CD4-positive, alpha-beta T cell treated with Interleukin-10 for 1 hour (primary cell): Measurements from ENCODE around the gene C6orf52.
"Not testable (repeated sequence)": the region's sequence is repeated elsewhere in the genome, so short reads cannot be mapped to it uniquely, and the experiment has no call there.

Experiments used
- DNase-seq: peaks from one replicate; pipeline ENCODE4 v3.0.0-alpha.2; 2020

C6orf52 gene

GRCh38 chr6:10694302-10695085 is at the start of gene C6orf52, which contains the start of gene PAK1IP1:
TSS of gene C6orf52 (minus strand) at chr6:10694616. CDS start at chr6:10687550, 7,066 bp downstream.
TSS of gene PAK1IP1 (plus strand) at chr6:10694972. CDS start at chr6:10694986, 14 bp downstream.
- peak; percentile 94 for DNase-seq

- no peak for DNase-seq
These were observed 49.1 kb upstream of the C6orf52 start for GRCh38 chr6:10743515-10743914.

GRCh38 chr6:10742251-10742650 is 47.8 kb upstream of the C6orf52 start:
- DNase-seq = no peak

GRCh38 chr6:10741643-10742042 is 47.2 kb upstream of the C6orf52 start:
- not testable (repeated sequence) for DNase-seq

GRCh38 chr6:10740061-10740460 is 45.6 kb upstream of the C6orf52 start:
- DNase-seq = no peak

- no peak for DNase-seq
These were observed 42.3 kb upstream of the C6orf52 start for GRCh38 chr6:10736731-10737130.

- no peak for DNase-seq
These were observed 39.4 kb upstream of the C6orf52 start for GRCh38 chr6:10733863-10734262.

GRCh38 chr6:10733151-10733715 is 38.8 kb upstream of the C6orf52 start:
- DNase-seq = peak; percentile 47

- DNase-seq = no peak
These were observed 35.8 kb upstream of the C6orf52 start for GRCh38 chr6:10730254-10730653.

GRCh38 chr6:10725716-10726115 is 31.3 kb upstream of the C6orf52 start:
- no peak for DNase-seq

- DNase-seq = no peak
These were observed 30.6 kb upstream of the C6orf52 start for GRCh38 chr6:10725044-10725443.

- no peak for DNase-seq
These were observed 29.1 kb upstream of the C6orf52 start for GRCh38 chr6:10723567-10723881.

- peak; percentile 81 for DNase-seq
These were observed 28.6 kb upstream of the C6orf52 start, which contains the start of gene TMEM14C for GRCh38 chr6:10722820-10723566. TSS of gene TMEM14C (plus strand) at chr6:10723070. CDS start at chr6:10724614, 1,544 bp downstream.

- no peak for DNase-seq
These were observed 28.1 kb upstream of the C6orf52 start for GRCh38 chr6:10722570-10722819.

- no peak for DNase-seq
These were observed 27.6 kb upstream of the C6orf52 start for GRCh38 chr6:10721850-10722569.

- DNase-seq = not testable (repeated sequence)
These were observed 26.8 kb upstream of the C6orf52 start for GRCh38 chr6:10720960-10721849.

GRCh38 chr6:10720265-10720959 is 26.0 kb upstream of the C6orf52 start:
- peak; percentile 61 for DNase-seq

- DNase-seq = no peak
These were observed 25.5 kb upstream of the C6orf52 start for GRCh38 chr6:10719964-10720264.

GRCh38 chr6:10719296-10719963 is 25.0 kb upstream of the C6orf52 start:
- peak; percentile 68 for DNase-seq

GRCh38 chr6:10713962-10714361 is 19.5 kb upstream of the C6orf52 start:
- DNase-seq = no peak

- no peak for DNase-seq
These were observed 2.2 kb upstream of the C6orf52 start for GRCh38 chr6:10696655-10697054.
